ENCODE data around the gene GLE1. TPM values are rescaled to one million over a fixed set of nuclear protein-coding genes. Genes with fewer than 3 reads are reported as not detected.

GLE1 gene
- total and polyA plus RNA-seq, 2 donors from 2014 or later, result 15.6 to 22.8 TPM

- DNase-seq, result no peak
- Histone ChIP-seq H3K9ac (ENCODE audit: low read length in 3 of 3) (no peak overlapping the region), H3K4me3 (ENCODE audit: low read length in 3 of 3) (no peak overlapping the region), H3K4me1 (ENCODE audit: control insufficient read depth in 2 of 3, insufficient read depth in 2 of 3, low read depth in 1 of 3, low read length in 3 of 3) (peaks cover 5 to 15% (median 7%) of the 10 kb centered on the region in 3 donors), H3K27me3 (ENCODE audit: control insufficient read depth, insufficient read depth, low read length) (no peaks in the 10 kb centered on the region), H3K36me3 (ENCODE audit: control insufficient read depth in 2 of 3, insufficient read depth in 3 of 3, low read length in 3 of 3) (no peaks in the 10 kb centered on the region), H3K27ac (ENCODE audit: low read depth in 2 of 2, low read length in 2 of 2) (no peak overlapping the region), H3K9me3 (ENCODE audit: control insufficient read depth in 2 of 3, insufficient read depth in 1 of 3, low read length in 3 of 3) (no peaks in the 10 kb centered on the region)
- no peak for TF ChIP-seq CTCF (IDR thresholded peaks at IDR 0.05; ENCODE audit: borderline replicate concordance, extremely low read depth, insufficient read depth)
- intact Hi-C loops (cut with DNase I), result no loop called here
- FAIRE-seq, result no peak
Measured at GRCh38 chr9:128548876-128549275, 44.4 kb downstream of the GLE1 start.

- Histone ChIP-seq H3K9ac (ENCODE audit: low read length in 3 of 3) (peak overlapping the region in 1 of 3 donors; percentile 70), H3K9me3 (ENCODE audit: control insufficient read depth in 2 of 3, insufficient read depth in 1 of 3, low read length in 3 of 3) (no peaks in the 10 kb centered on the region), H3K4me1 (ENCODE audit: control insufficient read depth in 2 of 3, insufficient read depth in 2 of 3, low read depth in 1 of 3, low read length in 3 of 3) (peaks cover 13 to 22% (median 18%) of the 10 kb centered on the region in 3 donors), H3K36me3 (ENCODE audit: control insufficient read depth in 2 of 3, insufficient read depth in 3 of 3, low read length in 3 of 3) (no peaks in the 10 kb centered on the region), H3K27ac (ENCODE audit: low read depth in 2 of 2, low read length in 2 of 2) (peak overlapping the region in 1 of 2 donors; percentile 39), H3K4me3 (ENCODE audit: low read length in 3 of 3) (no peak overlapping the region), H3K27me3 (ENCODE audit: control insufficient read depth, insufficient read depth, low read length) (no peaks in the 10 kb centered on the region)
- intact Hi-C loops (cut with DNase I), result no loop called here
- no peak for TF ChIP-seq CTCF (IDR thresholded peaks at IDR 0.05; ENCODE audit: borderline replicate concordance, extremely low read depth, insufficient read depth)
- FAIRE-seq (no peak), DNase-seq (peak in 4 of 5 donors; percentile 21 to 51 (median 44))
Measured at GRCh38 chr9:128550226-128550625, 45.7 kb downstream of the GLE1 start.

- peak overlapping the region; percentile 61 to 69 (median 67) for H3K4me3 ChIP-seq (ENCODE audit: low read length in 3 of 3)
- H3K4me1 ChIP-seq (ENCODE audit: control insufficient read depth in 2 of 3, insufficient read depth in 2 of 3, low read depth in 1 of 3, low read length in 3 of 3), result peaks cover 13 to 26% (median 19%) of the 10 kb centered on the region in 3 donors
- H3K9ac ChIP-seq (ENCODE audit: low read length in 3 of 3), result peak overlapping the region; percentile 4 to 70 (median 54)
- DNase-seq (peak in 4 of 5 donors; percentile 47 to 72 (median 58)), FAIRE-seq (no peak)
- no peak for TF ChIP-seq CTCF (IDR thresholded peaks at IDR 0.05; ENCODE audit: borderline replicate concordance, extremely low read depth, insufficient read depth)
- H3K36me3 ChIP-seq (ENCODE audit: control insufficient read depth in 2 of 3, insufficient read depth in 3 of 3, low read length in 3 of 3), result no peaks in the 10 kb centered on the region
- H3K9me3 ChIP-seq (ENCODE audit: control insufficient read depth in 2 of 3, insufficient read depth in 1 of 3, low read length in 3 of 3), result no peaks in the 10 kb centered on the region
- peak overlapping the region; percentile 90 for H3K27ac ChIP-seq (ENCODE audit: low read depth in 2 of 2, low read length in 2 of 2)
- no peaks in the 10 kb centered on the region for H3K27me3 ChIP-seq (ENCODE audit: control insufficient read depth, insufficient read depth, low read length)
- intact Hi-C loops (cut with DNase I), result no loop called here
Measured at GRCh38 chr9:128550770-128551656, 46.5 kb downstream of the GLE1 start.
